GM12891 (cell line): ENCODE measurements around the gene ACP5.

Experiments
- PAX5 ChIP-seq: IDR thresholded peaks from 2 replicates; pipeline ENCODE4 v1.6.1; 2011; ENCODE audit warnings: low read length, moderate library complexity, mild to moderate bottlenecking; ENCODE audit not compliant: insufficient read depth, severe bottlenecking
- POLR2A ChIP-seq: IDR thresholded peaks from 2 replicates; pipeline ENCODE4 v1.6.1; 2011; ENCODE audit warnings: low read depth, low read length, control low read depth
- POLR2AphosphoS5 ChIP-seq: IDR thresholded peaks from 2 replicates; pipeline ENCODE4 v1.6.1; 2011; ENCODE audit warnings: low read depth, low read length, control low read depth
- POU2F2 ChIP-seq: IDR thresholded peaks from 2 replicates; pipeline ENCODE4 v1.6.1; 2011; ENCODE audit warnings: low read depth, mild to moderate bottlenecking, control low read depth, low read length, moderate library complexity
- SPI1 ChIP-seq: IDR thresholded peaks from 2 replicates; pipeline ENCODE4 v1.6.1; 2011; ENCODE audit warnings: low read depth, low read length, control low read depth
- TAF1 ChIP-seq: IDR thresholded peaks from 2 replicates; pipeline ENCODE4 v1.6.1; 2011; ENCODE audit warnings: low read depth, low read length, control low read depth

DNA sequence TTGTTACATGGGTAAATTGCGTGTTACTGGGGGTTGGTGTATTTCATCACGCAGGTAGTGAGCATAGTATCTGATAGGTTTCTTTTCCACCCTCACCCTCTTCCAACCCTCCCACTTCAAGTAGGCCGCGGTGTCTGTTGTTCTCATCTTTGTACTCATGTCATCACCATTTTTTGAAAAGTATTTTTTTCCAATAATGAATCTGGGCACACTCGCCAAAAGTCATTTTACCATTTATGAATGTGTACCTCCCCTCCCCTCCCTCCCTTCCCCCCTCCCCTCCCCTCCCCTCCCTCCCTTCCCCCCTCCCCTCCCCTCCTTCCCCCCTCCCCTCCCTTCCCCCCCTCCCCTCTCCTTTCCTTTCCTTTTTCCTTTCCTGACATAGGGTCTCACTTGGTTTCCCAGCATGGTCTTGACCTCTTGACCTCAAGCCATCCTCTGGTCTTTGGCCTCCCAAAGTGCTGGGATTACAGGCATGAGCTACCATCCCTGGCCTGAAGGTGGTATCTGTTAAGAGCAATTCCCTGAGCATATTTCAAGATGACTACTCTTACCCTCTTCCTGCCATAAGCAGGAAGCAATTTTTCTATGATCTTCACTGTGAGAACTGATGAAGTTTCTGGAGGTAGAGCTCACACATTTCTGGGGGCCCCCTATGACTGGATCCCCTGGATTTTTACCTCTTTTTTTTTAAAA lies 35.5 kb upstream of the ACP5 start:
- TF ChIP-seq TAF1 (no peak), POLR2A (no peak), POLR2AphosphoS5 (no peak), SPI1 (no peak), PAX5 (no peak), POU2F2 (no peak)
